OCI-LY7 (cell line): ENCODE results near the gene RAB11FIP5. TPM values are rescaled to one million over a fixed set of nuclear protein-coding genes. Genes with fewer than 3 reads are reported as not detected.
A peak's percentile ranks its signal among the peaks of the same experiment; 100 is the strongest.

Source experiments
- BruUV-seq: library from RNA; stranded (reverse); fragments of 400-500 nt; replicated peaks from 2 replicates; lab custom pipeline; 2021; lab: Mats Ljungman, UMichigan
- CTCF ChIA-PET: fragments of 300-600 bp; sonication (Branson Sonifier 250); formaldehyde crosslinking; loops from one replicate; lab custom pipeline; 2022; ENCODE audit warnings: antibody characterized with exemption; ENCODE audit not compliant: unreplicated experiment; lab: Charles Lee
- POLR2A ChIA-PET: fragments of 300-600 bp; sonication (Branson Sonifier 250); formaldehyde crosslinking; loops from one replicate; lab custom pipeline; 2022; ENCODE audit warnings: antibody characterized with exemption; lab: Charles Lee
- DNase-seq: peaks from one replicate; pipeline ENCODE4 v3.0.0-alpha.2; 2015; ENCODE audit warnings: low spot score
- H2AFZ ChIP-seq: fragments of 200-600 bp; sonication (generic), shearing (Covaris generic); 2 replicates; pipeline ENCODE4 v1.6.1; 2014; ENCODE audit warnings: mild to moderate bottlenecking, antibody characterized with exemption, low read length, moderate library complexity
- H3K27ac ChIP-seq: fragments of 200-600 bp; sonication (generic); 2 replicates; pipeline ENCODE4 v1.5.1; 2014; ENCODE audit warnings: mixed run types, low read depth, mild to moderate bottlenecking, moderate library complexity, low read length, inconsistent platforms; ENCODE audit not compliant: poor library complexity, severe bottlenecking
- H3K36me3 ChIP-seq: fragments of 200-600 bp; sonication (generic); 2 replicates; pipeline ENCODE4 v1.6.1; 2014; ENCODE audit warnings: mild to moderate bottlenecking, antibody characterized with exemption, low read length, moderate library complexity, mixed read lengths; ENCODE audit not compliant: insufficient read depth
- H3K4me1 ChIP-seq: fragments of 200-600 bp; sonication (generic); 2 replicates; pipeline ENCODE4 v1.5.1; 2014; ENCODE audit warnings: mild to moderate bottlenecking, low read length; ENCODE audit not compliant: insufficient read depth, poor library complexity, severe bottlenecking
- H3K4me2 ChIP-seq: fragments of 200-600 bp; sonication (generic); 2 replicates; pipeline ENCODE4 v1.6.1; 2014; ENCODE audit warnings: mild to moderate bottlenecking, low read length
- H3K4me3 ChIP-seq: fragments of 200-600 bp; sonication (generic); 2 replicates; pipeline ENCODE4 v1.5.1; 2014; ENCODE audit warnings: mild to moderate bottlenecking, low read depth, low read length; ENCODE audit not compliant: poor library complexity, severe bottlenecking
- H3K79me2 ChIP-seq: fragments of 200-600 bp; sonication (generic); 2 replicates; pipeline ENCODE4 v1.6.1; 2016; ENCODE audit warnings: low read depth, mild to moderate bottlenecking, low read length, moderate library complexity, mixed read lengths; ENCODE audit not compliant: insufficient read depth
- H3K9me2 ChIP-seq: fragments of 200-600 bp; sonication (generic); 2 replicates; pipeline ENCODE4 v1.6.1; 2016; ENCODE audit warnings: mild to moderate bottlenecking, low read length, mixed read lengths; ENCODE audit not compliant: insufficient read depth
- H3K9me3 ChIP-seq: fragments of 200-600 bp; sonication (generic); 2 replicates; pipeline ENCODE4 v1.6.1; 2014; ENCODE audit warnings: mild to moderate bottlenecking, mixed run types, low read length, mixed read lengths
- H4K20me1 ChIP-seq: fragments of 200-600 bp; sonication (generic); 2 replicates; pipeline ENCODE4 v1.6.1; 2014; ENCODE audit warnings: mild to moderate bottlenecking, antibody characterized with exemption, low read length, moderate library complexity, mixed read lengths; ENCODE audit not compliant: insufficient read depth
- CTCF ChIP-seq: fragments of 200-600 bp; sonication (generic); conservative IDR thresholded peaks from 2 replicates; pipeline ENCODE4 v1.5.1; 2014; ENCODE audit warnings: mild to moderate bottlenecking, antibody characterized with exemption, low read length, moderate library complexity, mixed read lengths
- EZH2phosphoT487 ChIP-seq: fragments of 200-600 bp; sonication (generic); IDR thresholded peaks from 2 replicates; pipeline ENCODE4 v1.6.1; 2018; ENCODE audit warnings: low read depth, borderline replicate concordance, mild to moderate bottlenecking, mixed run types, antibody characterized with exemption, low read length, moderate library complexity, mixed read lengths
- intact Hi-C: fragments of 100-400 bp; cut with micrococcal nuclease; formaldehyde crosslinking; loops from one replicate; pipeline ENCODE4 v1.10.0; 2022; ENCODE audit not compliant: unreplicated experiment
- total RNA-seq, 2 experiments: library from RNA; depleted of rRNA in 1 of 2; stranded (reverse); fragments of >200 nt in 1 of 2; shearing (Covaris generic) in 1 of 2; gene quantifications; 2 replicates each; pipeline ENCODE4 v1.2.3, GENCODE V29; 2014 to 2022

RAB11FIP5 gene
- total RNA-seq, 2 experiments from 2014 or later, result 0.13 TPM; not detected in 1

DNA sequence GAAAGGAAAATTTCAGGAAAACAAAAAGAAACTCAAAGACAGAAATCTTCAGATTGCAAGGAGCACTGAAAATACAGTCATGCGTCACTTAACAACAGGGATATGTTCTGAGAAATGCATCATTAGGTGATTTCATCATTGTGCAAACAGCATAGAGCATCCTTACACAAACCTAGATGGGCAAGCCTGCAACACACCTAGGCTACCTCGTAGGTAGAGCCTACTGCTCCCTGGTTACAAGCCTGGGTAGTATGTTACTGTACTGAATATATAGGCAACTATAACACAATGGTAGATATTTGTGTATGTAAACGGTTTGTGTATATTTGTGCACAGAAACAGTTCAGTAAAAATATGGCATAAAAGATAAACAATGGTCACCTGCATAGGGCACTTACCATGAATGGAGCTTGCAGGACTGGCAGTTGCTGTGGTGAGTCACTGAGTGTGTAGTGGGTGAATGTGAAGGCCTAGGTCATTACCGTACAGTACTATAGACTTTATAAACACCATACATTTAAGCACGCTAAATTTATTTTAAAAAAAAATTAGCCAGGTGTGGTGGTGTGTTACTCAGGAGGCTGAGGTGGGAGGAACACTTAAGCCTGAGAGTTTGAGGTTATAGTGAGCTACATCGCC lies 74.7 kb downstream of the RAB11FIP5 start:
- CTCF ChIA-PET, result no interaction called here
- Histone ChIP-seq H3K27ac (no peak overlapping the region), H3K9me3 (no peaks in the 10 kb centered on the region), H3K4me1 (no peaks in the 10 kb centered on the region), H2AFZ (no peak overlapping the region), H3K9me2 (no peaks in the 10 kb centered on the region), H3K4me2 (no peak overlapping the region), H4K20me1 (no peaks in the 10 kb centered on the region), H3K79me2 (no peaks in the 10 kb centered on the region), H3K4me3 (no peak overlapping the region), H3K36me3 (no peaks in the 10 kb centered on the region)
- intact Hi-C loops, result no loop called here
- no peak for DNase-seq
- no peak for TF ChIP-seq CTCF
- no peak for TF ChIP-seq EZH2phosphoT487
- POLR2A ChIA-PET, result interaction anchor here (0.6 to 0.8 kb wide), 2 partner anchors 91 to 177 kb away, joined by 3 read pairs; no protein-coding TSS in a partner anchor
- BruUV-seq, result no TSS peak

DNA sequence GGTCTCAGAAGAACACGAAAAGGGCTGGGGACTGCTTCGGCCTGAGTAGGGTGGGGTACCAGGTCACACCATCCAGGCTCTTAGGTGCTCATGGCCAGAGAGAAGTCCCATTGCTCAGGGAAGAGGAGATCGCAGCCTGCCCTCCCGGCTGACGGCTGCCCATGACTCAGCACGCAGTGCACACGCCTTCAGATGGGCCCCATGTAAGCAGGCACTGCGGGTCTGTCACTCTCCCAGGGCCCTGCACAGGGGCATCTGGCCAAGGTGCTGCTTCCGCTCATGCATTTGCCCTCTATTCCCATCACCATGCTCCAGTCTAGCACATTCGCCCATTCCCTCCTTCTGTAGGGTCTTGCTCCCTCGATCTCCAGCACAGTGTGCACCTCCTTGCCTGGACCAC lies 76.0 kb downstream of the RAB11FIP5 start:
- ChIA-PET POLR2A (no interaction called here), CTCF (no interaction called here)
- intact Hi-C loops, result no loop called here
- no peaks in the 10 kb centered on the region for H3K4me1 ChIP-seq
- H3K9me3 ChIP-seq, result no peaks in the 10 kb centered on the region
- DNase-seq, result no peak
- no peaks in the 10 kb centered on the region for H3K79me2 ChIP-seq
- no peak overlapping the region for H2AFZ ChIP-seq
- H3K9me2 ChIP-seq, result no peaks in the 10 kb centered on the region
- H3K4me3 ChIP-seq, result no peak overlapping the region
- no peak for TF ChIP-seq CTCF
- no peak for TF ChIP-seq EZH2phosphoT487
- H3K27ac ChIP-seq, result no peak overlapping the region
- no TSS peak for BruUV-seq
- no peak overlapping the region for H3K4me2 ChIP-seq
- no peaks in the 10 kb centered on the region for H3K36me3 ChIP-seq
- H4K20me1 ChIP-seq, result no peaks in the 10 kb centered on the region

GRCh38 chr2:73035899-73036711 lies 76.6 kb downstream of the RAB11FIP5 start:
- no TSS peak for BruUV-seq
- no peak overlapping the region for H2AFZ ChIP-seq

More at GRCh38 chr2:73035899-73036711, 76.6 kb downstream of the RAB11FIP5 start:
- H3K36me3 ChIP-seq, result no peaks in the 10 kb centered on the region
- no peak overlapping the region for H3K4me2 ChIP-seq
- H3K9me3 ChIP-seq, result no peaks in the 10 kb centered on the region
- CTCF ChIA-PET, result no interaction called here
- peak; percentile 6 for DNase-seq
- no peaks in the 10 kb centered on the region for H3K79me2 ChIP-seq
- H3K4me1 ChIP-seq, result no peaks in the 10 kb centered on the region
- intact Hi-C loops, result no loop called here
- H3K4me3 ChIP-seq, result no peak overlapping the region
- POLR2A ChIA-PET, result no interaction called here
- no peaks in the 10 kb centered on the region for H3K9me2 ChIP-seq
- no peaks in the 10 kb centered on the region for H4K20me1 ChIP-seq
- no peak overlapping the region for H3K27ac ChIP-seq
- TF ChIP-seq EZH2phosphoT487 (no peak), CTCF (peak; percentile 38; the same call in 1 of the 2 replicates)
